ENCODE data around the gene CEP57L1.

GRCh38 chr6:109056661-109057060 is 38.6 kb upstream of the CEP57L1 start:
- TF ChIP-seq EZH2 (IDR thresholded peaks at IDR 0.05; ENCODE audit: insufficient read depth, poor library complexity, severe bottlenecking) (no peak), EZH2phosphoT487 (IDR thresholded peaks at IDR 0.05; ENCODE audit: insufficient read depth, low read depth) (no peak)
